Prostate gland (tissue), 2 donors: ENCODE data around the gene ABCA7.

ENCODE experiments used
- CTCF ChIP-seq, 4 experiments: fragments of 200-600 bp in 2 of 4; fragments of 450-650 bp in 2 of 4; sonication (generic) in 2 of 4; IDR thresholded peaks; 1 replicate in 3 of 4; 2 replicates in 1 of 4; pipeline ENCODE4 v1.5.1; 2016 to 2019; ENCODE audit warnings: antibody characterized with exemption in 4 of 4, mild to moderate bottlenecking in 2 of 4, moderate library complexity in 2 of 4
- POLR2A ChIP-seq: fragments of 450-650 bp; IDR thresholded peaks from one replicate; pipeline ENCODE4 v1.6.1; 2016; ENCODE audit warnings: antibody characterized with exemption, mild to moderate bottlenecking

GRCh38 chr19:999379-999719 lies 40.6 kb upstream of the ABCA7 start:
- TF ChIP-seq CTCF (IDR thresholded peaks at IDR 0.05), result no peak
- TF ChIP-seq POLR2A, result no peak
